Heart right ventricle (tissue), 16 donors: ENCODE measurements around the gene GLCE. TPM values are rescaled to one million over a fixed set of nuclear protein-coding genes. Genes with fewer than 3 reads are reported as not detected.

ENCODE experiments used
- ATAC-seq, 8 donors: fragments of 200-7000 bp; cut with Tn5 transposase; one replicate each; pipeline ENCODE4 v1.9.1; 2020; ENCODE audit warnings: mild to moderate bottlenecking in 8 of 8, moderate library complexity in 8 of 8, moderate number of reproducible peaks in 1 of 8
- DNase-seq, 2 donors: peaks; one replicate each; pipeline ENCODE4 v3.0.0-alpha.2; 2020
- H3K27ac ChIP-seq, 10 donors: fragments of 200-600 bp; sonication (generic) in 2 of 10; one replicate each; pipeline versions ENCODE4 v1.5.0 to v1.8.0; 2020 to 2022; ENCODE audit warnings: mild to moderate bottlenecking in 3 of 10
- H3K27me3 ChIP-seq, 7 donors: fragments of 200-600 bp; one replicate each; pipeline ENCODE4 v1.8.0; 2021 to 2022; ENCODE audit warnings: mild to moderate bottlenecking in 2 of 7
- H3K36me3 ChIP-seq, 9 donors: fragments of 200-600 bp; sonication (generic) in 1 of 9; one replicate each; pipeline versions ENCODE4 v1.5.0 to v1.8.0; 2020 to 2022; ENCODE audit warnings: mild to moderate bottlenecking in 2 of 9
- H3K4me1 ChIP-seq, 9 donors: fragments of 200-600 bp; sonication (generic) in 1 of 9; one replicate each; pipeline versions ENCODE4 v1.5.0 to v1.8.0; 2020 to 2022; ENCODE audit warnings: mild to moderate bottlenecking in 4 of 9
- H3K4me3 ChIP-seq, 10 donors: fragments of 200-600 bp; sonication (generic) in 2 of 10; one replicate each; pipeline versions ENCODE4 v1.5.0 to v1.8.0; 2020 to 2022; ENCODE audit warnings: mild to moderate bottlenecking in 7 of 10, moderate library complexity in 2 of 10
- H3K9me3 ChIP-seq, 11 donors: fragments of 200-600 bp in 10 of 11; sonication (generic) in 2 of 11; one replicate each; pipeline versions ENCODE4 v1.5.0 to v1.8.0; 2013 to 2022; ENCODE audit warnings: mild to moderate bottlenecking in 2 of 11, control low read depth in 1 of 11, moderate library complexity in 1 of 11
- CTCF ChIP-seq, 9 donors: fragments of 200-600 bp; sonication (generic) in 2 of 9; IDR thresholded peaks; one replicate each; pipeline versions ENCODE4 v1.5.0 to v1.8.0; 2021 to 2022; ENCODE audit warnings: antibody characterized with exemption in 9 of 9, mild to moderate bottlenecking in 5 of 9, moderate library complexity in 1 of 9
- WGBS, 2 donors: extraction: QIAGEN DNeasy Blood & Tissue Kit; methylation state at CpG; one replicate each; pipeline ENCODE4 v1.1.7; 2013; ENCODE audit warnings: inconsistent platforms in 1 of 2; 5-methylcytosine and 5-hydroxymethylcytosine counted together
- intact Hi-C, 10 donors: fragments of 100-400 bp; cut with DNase I; formaldehyde crosslinking; loops; one replicate each; pipeline versions ENCODE4 v1.11.1 to v1.14.2; 2022
- polyA plus RNA-seq, 2 donors: library from polyadenylated mRNA; stranded (reverse); fragments of 200-250 nt; gene quantifications; one replicate each; pipeline ENCODE4 v1.2.3, GENCODE V29; 2013
- total RNA-seq, 10 donors: library from RNA; stranded (reverse); fragmentation: NEBNext Ultra II Directional in 3 of 10; extraction: Animal tissue kit (Norgen Biotek cat#: 25700) in 3 of 10; gene quantifications; one replicate each; pipeline versions ENCODE4 v1.2.1 to v1.2.4, GENCODE V29; 2021 to 2023
- donor health status: Arrhythmogenic right ventricular cardiomyopathy.
- donor health status: ischemic (EF 13 %, LVEDD 7.1; RV severe dilation, severe dysfunction).
- donor health status: healthy with polysubstance abuse.
- donor health status: DM: no; HTN: yes; CAD: no.
- donor health status: DM: no; HTN: no; CAD: no.
- donor health status: ischemic (EF 25% LVEDD 6.9; RV normal size, moderate dysfunction).
- donor health status: ischemic (EF 25% LVEDD 5.7; RV mildly dilated, moderate dysfunction).
- donor health status: healthy.
- donor health status: DM: yes; HTN: yes; CAD: no.
- donor health status: Ischemic cardiomyopathy.
- donor health status: ischemic (EF 35%, LVEDD 5.7; RV mildly dilated, moderate dysfunction).
- donor health status: nonischemic (EF 11% LVEDD 7.7; RV severe dilation, severe dysfunction).
- donor health status: DM: yes; HTN: yes; CAD: no.
- donor health status: PGD.
- donor health status: ischemic (EF 29% LVEDD 5.4; RV normal size, mild dysfunction).
- donor health status: nonischemic (EF 23%, LVEDD 6.1; RV moderate dilation, normal function).

Gene GLCE
- total and polyA plus RNA-seq, 12 donors = 5.4 to 13.3 (median 7.5) TPM

GRCh38 chr15:69143756-69144436, 16.5 kb upstream of the GLCE start:
- no peak overlapping the region for H3K27ac ChIP-seq
- H3K36me3 ChIP-seq = no peaks in the 10 kb centered on the region
- no peaks in the 10 kb centered on the region for H3K4me1 ChIP-seq
- TF ChIP-seq CTCF (IDR thresholded peaks at IDR 0.05) = no peak
- no peak for DNase-seq
- 78 to 80% methylated on average over 4 of the region's 4 CpGs for WGBS, 2 donors
- no peak for ATAC-seq
- peaks cover 0 to 27% (median 6%) of the 10 kb centered on the region in 7 donors for H3K27me3 ChIP-seq
- H3K9me3 ChIP-seq = no peaks in the 10 kb centered on the region
- intact Hi-C loops = no loop called here
- H3K4me3 ChIP-seq = no peak overlapping the region

- Histone ChIP-seq H3K27ac (no peak overlapping the region), H3K27me3 (peaks cover 0 to 24% (median 3%) of the 10 kb centered on the region in 7 donors), H3K9me3 (no peaks in the 10 kb centered on the region), H3K36me3 (no peaks in the 10 kb centered on the region), H3K4me1 (no peaks in the 10 kb centered on the region), H3K4me3 (no peak overlapping the region)
- WGBS, 2 donors = 88% methylated on average over 5 of the region's 5 CpGs
- TF ChIP-seq CTCF (IDR thresholded peaks at IDR 0.05) = no peak
- intact Hi-C loops = no loop called here
- ATAC-seq = no peak
- no peak for DNase-seq
Measured at GRCh38 chr15:69144530-69144929, 15.9 kb upstream of the GLCE start.

- Histone ChIP-seq H3K27me3 (peaks cover 0 to 31% (median 3%) of the 10 kb centered on the region in 7 donors), H3K9me3 (no peaks in the 10 kb centered on the region), H3K36me3 (no peaks in the 10 kb centered on the region), H3K4me3 (no peak overlapping the region), H3K27ac (no peak overlapping the region), H3K4me1 (no peaks in the 10 kb centered on the region)
- DNase-seq (no peak), ATAC-seq (no peak)
- 78 to 87% methylated on average over 1 of the region's 1 CpG for WGBS, 2 donors
- no peak for TF ChIP-seq CTCF (IDR thresholded peaks at IDR 0.05)
- intact Hi-C loops = no loop called here
Measured at GRCh38 chr15:69145149-69145693, 15.2 kb upstream of the GLCE start.

- TF ChIP-seq CTCF (IDR thresholded peaks at IDR 0.05) = no peak
- Histone ChIP-seq H3K9me3 (no peaks in the 10 kb centered on the region), H3K36me3 (no peaks in the 10 kb centered on the region), H3K27ac (no peak overlapping the region), H3K4me3 (no peak overlapping the region), H3K27me3 (peaks cover 0 to 38% (median 3%) of the 10 kb centered on the region in 7 donors), H3K4me1 (no peaks in the 10 kb centered on the region)
- 57 to 63% methylated on average over 7 of the region's 7 CpGs for whole genome bisulfite sequencing, 2 donors
- intact Hi-C loops = no loop called here
- ATAC-seq = no peak
- no peak for DNase-seq
Measured at GRCh38 chr15:69145694-69146492, 14.5 kb upstream of the GLCE start.
